HepG2 (cell line): ENCODE measurements around the gene CYBC1. TPM values are rescaled to one million over a fixed set of nuclear protein-coding genes. Genes with fewer than 3 reads are reported as not detected.
A peak's percentile ranks its signal among the peaks of the same experiment; 100 is the strongest.

ENCODE experiments used
- CBX1 ChIP-seq: IDR thresholded peaks from one replicate; pipeline ENCODE4 v1.6.1; 2016; ENCODE audit warnings: antibody characterized with exemption, low read depth
- CHCHD3 ChIP-seq: sonication (generic); formaldehyde crosslinking; IDR thresholded peaks from 2 replicates; pipeline ENCODE4 v1.8.0; 2022; ENCODE audit warnings: mild to moderate bottlenecking, missing genetic modification reagents, moderate library complexity
- DMAP1 ChIP-seq: IDR thresholded peaks from 2 replicates; pipeline ENCODE4 v1.6.1; 2016
- DNMT3B ChIP-seq: conservative IDR thresholded peaks from 2 replicates; pipeline ENCODE4 v1.6.1; 2016; ENCODE audit warnings: missing biosample characterization, control low read depth
- DRAP1 ChIP-seq: IDR thresholded peaks from 2 replicates; pipeline ENCODE4 v1.6.1; 2016; ENCODE audit warnings: missing genetic modification reagents, missing compliant biosample characterization
- GLI4 ChIP-seq: sonication (generic); formaldehyde crosslinking; IDR thresholded peaks from 2 replicates; pipeline ENCODE4 v1.5.1; 2020; ENCODE audit warnings: missing genetic modification reagents, mild to moderate bottlenecking, moderate library complexity, borderline replicate concordance
- KLF13 ChIP-seq: sonication (generic); formaldehyde crosslinking; IDR thresholded peaks from 2 replicates; pipeline ENCODE4 v1.4.0; 2020; ENCODE audit warnings: mild to moderate bottlenecking, missing genetic modification reagents
- NRL ChIP-seq: sonication (generic); formaldehyde crosslinking; IDR thresholded peaks from 2 replicates; pipeline ENCODE4 v1.5.0; 2020; ENCODE audit warnings: missing genetic modification reagents, mild to moderate bottlenecking, moderate library complexity, borderline replicate concordance
- POLR2AphosphoS5 ChIP-seq: IDR thresholded peaks from 2 replicates; pipeline ENCODE4 v1.6.1; 2012; ENCODE audit warnings: low read depth, low read length
- SIN3B ChIP-seq: fragments of 150-350 bp; IDR thresholded peaks from 2 replicates; pipeline ENCODE4 v1.6.1; 2014; ENCODE audit warnings: low read length
- SP4 ChIP-seq: sonication (generic); formaldehyde crosslinking; IDR thresholded peaks from 2 replicates; pipeline ENCODE4 v1.8.1; 2023; ENCODE audit warnings: mild to moderate bottlenecking, missing genetic modification reagents
- ZNF207 ChIP-seq: fragments of 450-650 bp; IDR thresholded peaks from 2 replicates; pipeline ENCODE4 v1.6.1; 2016; ENCODE audit warnings: antibody characterized with exemption, borderline replicate concordance
- ZNF263 ChIP-seq: sonication (generic); formaldehyde crosslinking; IDR thresholded peaks from 2 replicates; pipeline ENCODE4 v1.4.0; 2020; ENCODE audit warnings: missing genetic modification reagents
- ZNF761 ChIP-seq: sonication (generic); formaldehyde crosslinking; conservative IDR thresholded peaks from 2 replicates; pipeline ENCODE4 v1.4.0; 2020; ENCODE audit warnings: mild to moderate bottlenecking, missing genetic modification reagents
- ZSCAN30 ChIP-seq: sonication (generic); formaldehyde crosslinking; IDR thresholded peaks from 2 replicates; pipeline ENCODE4 v1.5.0; 2020; ENCODE audit warnings: mild to moderate bottlenecking, missing genetic modification reagents
- ZSCAN9 ChIP-seq: IDR thresholded peaks from 2 replicates; pipeline ENCODE4 v1.6.1; 2016; ENCODE audit warnings: borderline replicate concordance
- polyA plus RNA-seq, 8 experiments: library from polyadenylated mRNA; depleted of rRNA in 3 of 8; stranded (reverse) in 7 of 8; unstranded in 1 of 8; fragments of >200 nt; fragmentation: Illumina TruSeq in 4 of 8; extraction: Trizol in 4 of 8; gene quantifications; 2 replicates each; pipeline versions ENCODE4 v1.2.1 to v1.2.3, GENCODE V29; 2011 to 2016; ENCODE audit warnings: low read depth in 4 of 8, missing spikeins in 1 of 8, mixed read lengths in 1 of 8; ENCODE audit not compliant: insufficient read depth in 1 of 8
- total RNA-seq, 5 experiments: library from RNA; depleted of rRNA; stranded (reverse); fragments of >200 nt; fragmentation: Illumina TruSeq; extraction: Trizol; gene quantifications; 2 replicates each; pipeline ENCODE4 v1.2.3, GENCODE V29; 2016; ENCODE audit warnings: low read depth in 1 of 5
- TF ChIP-seq, protein P1 (sequence below): sonication (generic); formaldehyde crosslinking; IDR thresholded peaks from 2 replicates; pipeline ENCODE4 v1.4.0; 2020; ENCODE audit warnings: low read depth, mild to moderate bottlenecking, missing genetic modification reagents
- TF ChIP-seq, protein P2 (sequence below): sonication (generic); formaldehyde crosslinking; IDR thresholded peaks from 2 replicates; pipeline ENCODE4 v1.9.0; 2021; ENCODE audit warnings: missing genetic modification reagents, borderline replicate concordance

The CYBC1 gene
- total and polyA plus RNA-seq, 2 of the 13 experiments (the other 11 are each of a cell fraction or from before 2014, with no cell fraction given): 43.4 to 44.1 TPM

DNA sequence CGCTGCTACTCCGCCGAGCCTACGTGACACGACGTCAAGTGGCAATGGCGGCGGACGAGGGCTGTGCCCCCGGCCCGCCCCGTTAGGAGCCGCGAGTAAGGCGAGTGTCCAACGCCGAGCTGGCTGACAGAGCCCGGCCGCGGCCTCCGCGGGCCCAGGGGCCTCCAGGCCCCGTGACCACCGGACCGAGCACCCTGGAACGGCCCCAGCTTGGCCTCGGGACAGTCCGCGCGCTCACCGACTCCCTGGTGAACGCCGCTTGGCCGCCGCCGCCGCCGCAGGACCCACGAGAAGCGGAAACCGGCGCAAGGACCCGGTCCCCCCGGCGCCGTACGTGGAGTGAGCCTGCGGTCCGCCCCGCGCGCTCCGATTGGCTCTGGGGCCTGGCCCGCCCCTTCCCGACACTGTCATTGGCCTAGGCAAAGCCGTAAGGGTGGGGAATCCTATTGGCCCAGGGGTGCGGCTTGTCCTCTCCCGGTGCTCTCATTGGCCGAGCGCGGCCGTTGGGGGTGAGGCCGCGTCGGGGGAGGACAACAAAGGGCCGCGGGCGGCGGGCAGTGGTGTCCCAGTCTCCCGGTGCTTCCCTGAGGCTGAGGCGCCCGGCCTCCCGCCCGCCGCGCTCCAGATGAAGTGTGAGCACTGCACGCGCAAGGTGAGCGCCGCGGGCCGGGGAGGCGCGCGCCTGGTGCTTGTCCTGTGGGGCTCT is 7.8 kb upstream of the CYBC1 start, which contains the start of gene NARF (continued):
- TF ChIP-seq ZSCAN9 (CRISPR knock-in tag) (peak; percentile 42; the same call in 1 of the 2 replicates), CHCHD3 (CRISPR knock-in tag) (peak; percentile 31; the same call in 1 of the 2 replicates), CBX1 (peak; percentile 66), ZNF761 (CRISPR knock-in tag) (peak; percentile 97), DMAP1 (peak; percentile 99), POLR2AphosphoS5 (peak; percentile 87), SIN3B (no peak), NRL (CRISPR knock-in tag) (peak; percentile 97), SP4 (peak; percentile 98), KLF13 (0 out of 2 replicates have a peak, but pooled peaks have one; percentile 74), DRAP1 (CRISPR knock-in tag) (peak; percentile 99), ZNF263 (CRISPR knock-in tag) (0 out of 2 replicates have a peak, but pooled peaks have one; percentile 10), DNMT3B (CRISPR knock-in tag) (0 out of 2 replicates have a peak, but pooled peaks have one; percentile 10), ZSCAN30 (no peak), ZNF207 (no peak), GLI4 (CRISPR knock-in tag) (no peak)
- TF ChIP-seq, protein P1, sequence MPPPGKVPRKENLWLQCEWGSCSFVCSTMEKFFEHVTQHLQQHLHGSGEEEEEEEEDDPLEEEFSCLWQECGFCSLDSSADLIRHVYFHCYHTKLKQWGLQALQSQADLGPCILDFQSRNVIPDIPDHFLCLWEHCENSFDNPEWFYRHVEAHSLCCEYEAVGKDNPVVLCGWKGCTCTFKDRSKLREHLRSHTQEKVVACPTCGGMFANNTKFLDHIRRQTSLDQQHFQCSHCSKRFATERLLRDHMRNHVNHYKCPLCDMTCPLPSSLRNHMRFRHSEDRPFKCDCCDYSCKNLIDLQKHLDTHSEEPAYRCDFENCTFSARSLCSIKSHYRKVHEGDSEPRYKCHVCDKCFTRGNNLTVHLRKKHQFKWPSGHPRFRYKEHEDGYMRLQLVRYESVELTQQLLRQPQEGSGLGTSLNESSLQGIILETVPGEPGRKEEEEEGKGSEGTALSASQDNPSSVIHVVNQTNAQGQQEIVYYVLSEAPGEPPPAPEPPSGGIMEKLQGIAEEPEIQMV: peak; percentile 80; the same call in 1 of the 2 replicates
- TF ChIP-seq, protein P2, sequence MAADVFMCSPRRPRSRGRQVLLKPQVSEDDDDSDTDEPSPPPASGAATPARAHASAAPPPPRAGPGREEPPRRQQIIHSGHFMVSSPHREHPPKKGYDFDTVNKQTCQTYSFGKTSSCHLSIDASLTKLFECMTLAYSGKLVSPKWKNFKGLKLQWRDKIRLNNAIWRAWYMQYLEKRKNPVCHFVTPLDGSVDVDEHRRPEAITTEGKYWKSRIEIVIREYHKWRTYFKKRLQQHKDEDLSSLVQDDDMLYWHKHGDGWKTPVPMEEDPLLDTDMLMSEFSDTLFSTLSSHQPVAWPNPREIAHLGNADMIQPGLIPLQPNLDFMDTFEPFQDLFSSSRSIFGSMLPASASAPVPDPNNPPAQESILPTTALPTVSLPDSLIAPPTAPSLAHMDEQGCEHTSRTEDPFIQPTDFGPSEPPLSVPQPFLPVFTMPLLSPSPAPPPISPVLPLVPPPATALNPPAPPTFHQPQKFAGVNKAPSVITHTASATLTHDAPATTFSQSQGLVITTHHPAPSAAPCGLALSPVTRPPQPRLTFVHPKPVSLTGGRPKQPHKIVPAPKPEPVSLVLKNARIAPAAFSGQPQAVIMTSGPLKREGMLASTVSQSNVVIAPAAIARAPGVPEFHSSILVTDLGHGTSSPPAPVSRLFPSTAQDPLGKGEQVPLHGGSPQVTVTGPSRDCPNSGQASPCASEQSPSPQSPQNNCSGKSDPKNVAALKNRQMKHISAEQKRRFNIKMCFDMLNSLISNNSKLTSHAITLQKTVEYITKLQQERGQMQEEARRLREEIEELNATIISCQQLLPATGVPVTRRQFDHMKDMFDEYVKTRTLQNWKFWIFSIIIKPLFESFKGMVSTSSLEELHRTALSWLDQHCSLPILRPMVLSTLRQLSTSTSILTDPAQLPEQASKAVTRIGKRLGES (CRISPR knock-in tag): 0 out of 2 replicates have a peak, but pooled peaks have one; percentile 50
